ENCODE data around the gene BOC. TPM values are rescaled to one million over a fixed set of nuclear protein-coding genes. Genes with fewer than 3 reads are reported as not detected.

The BOC gene
- total RNA-seq, 2 experiments from 2014 or later = 0.03 TPM; not detected in 1

DNA sequence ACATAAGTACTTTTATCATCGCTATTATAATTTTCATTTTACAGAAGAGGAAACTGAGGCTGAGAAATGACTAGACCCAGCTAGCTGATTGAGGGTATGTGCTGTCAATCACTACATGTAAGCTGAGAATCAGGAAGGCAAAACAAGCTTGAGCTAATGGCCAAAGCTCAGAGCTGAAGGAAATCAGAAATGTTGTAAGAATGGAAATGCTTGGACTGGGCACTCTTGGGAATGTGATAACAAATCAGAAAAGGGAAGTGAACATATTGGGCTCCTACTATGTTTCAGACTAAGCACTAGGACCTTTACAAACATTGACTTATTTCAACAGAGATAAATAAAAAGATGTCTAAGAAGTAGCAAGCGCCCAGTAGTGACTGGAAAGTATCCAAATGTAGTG lies 33.8 kb upstream of the BOC start:
- Histone ChIP-seq H3K9me2 (ENCODE audit: insufficient read depth, low read length) (no peaks in the 10 kb centered on the region), H3K4me2 (ENCODE audit: low read length) (no peak overlapping the region), H3K4me3 (ENCODE audit: low read depth, low read length, poor library complexity, severe bottlenecking) (no peak overlapping the region), H3K4me1 (ENCODE audit: insufficient read depth, low read length, poor library complexity, severe bottlenecking) (no peaks in the 10 kb centered on the region), H3K9me3 (ENCODE audit: low read length) (no peaks in the 10 kb centered on the region), H3K27ac (ENCODE audit: low read depth, low read length, poor library complexity, severe bottlenecking) (no peak overlapping the region), H4K20me1 (ENCODE audit: insufficient read depth, low read length) (no peaks in the 10 kb centered on the region), H3K36me3 (ENCODE audit: insufficient read depth, low read length) (no peaks in the 10 kb centered on the region), H3K79me2 (ENCODE audit: insufficient read depth, low read depth, low read length) (no peaks in the 10 kb centered on the region), H2AFZ (ENCODE audit: low read length) (no peak overlapping the region)
- TF ChIP-seq, protein P1, sequence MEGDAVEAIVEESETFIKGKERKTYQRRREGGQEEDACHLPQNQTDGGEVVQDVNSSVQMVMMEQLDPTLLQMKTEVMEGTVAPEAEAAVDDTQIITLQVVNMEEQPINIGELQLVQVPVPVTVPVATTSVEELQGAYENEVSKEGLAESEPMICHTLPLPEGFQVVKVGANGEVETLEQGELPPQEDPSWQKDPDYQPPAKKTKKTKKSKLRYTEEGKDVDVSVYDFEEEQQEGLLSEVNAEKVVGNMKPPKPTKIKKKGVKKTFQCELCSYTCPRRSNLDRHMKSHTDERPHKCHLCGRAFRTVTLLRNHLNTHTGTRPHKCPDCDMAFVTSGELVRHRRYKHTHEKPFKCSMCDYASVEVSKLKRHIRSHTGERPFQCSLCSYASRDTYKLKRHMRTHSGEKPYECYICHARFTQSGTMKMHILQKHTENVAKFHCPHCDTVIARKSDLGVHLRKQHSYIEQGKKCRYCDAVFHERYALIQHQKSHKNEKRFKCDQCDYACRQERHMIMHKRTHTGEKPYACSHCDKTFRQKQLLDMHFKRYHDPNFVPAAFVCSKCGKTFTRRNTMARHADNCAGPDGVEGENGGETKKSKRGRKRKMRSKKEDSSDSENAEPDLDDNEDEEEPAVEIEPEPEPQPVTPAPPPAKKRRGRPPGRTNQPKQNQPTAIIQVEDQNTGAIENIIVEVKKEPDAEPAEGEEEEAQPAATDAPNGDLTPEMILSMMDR (conservative IDR thresholded peaks at IDR 0.05; ENCODE audit: low read length) = no peak
- TF ChIP-seq EZH2phosphoT487 (IDR thresholded peaks at IDR 0.05; ENCODE audit: borderline replicate concordance, low read depth, low read length) = no peak
- BruUV-seq (replicated peaks) = no TSS peak
- CTCF ChIA-PET (ENCODE audit: unreplicated experiment) = interaction anchor here (0.7 kb wide), 1 partner anchor 18 kb away, joined by 3 read pairs; no protein-coding TSS in a partner anchor
- no peak for DNase-seq (ENCODE audit: low spot score)
- POLR2A ChIA-PET = no interaction called here
- intact Hi-C loops (cut with micrococcal nuclease; ENCODE audit: unreplicated experiment) = no loop called here

DNA sequence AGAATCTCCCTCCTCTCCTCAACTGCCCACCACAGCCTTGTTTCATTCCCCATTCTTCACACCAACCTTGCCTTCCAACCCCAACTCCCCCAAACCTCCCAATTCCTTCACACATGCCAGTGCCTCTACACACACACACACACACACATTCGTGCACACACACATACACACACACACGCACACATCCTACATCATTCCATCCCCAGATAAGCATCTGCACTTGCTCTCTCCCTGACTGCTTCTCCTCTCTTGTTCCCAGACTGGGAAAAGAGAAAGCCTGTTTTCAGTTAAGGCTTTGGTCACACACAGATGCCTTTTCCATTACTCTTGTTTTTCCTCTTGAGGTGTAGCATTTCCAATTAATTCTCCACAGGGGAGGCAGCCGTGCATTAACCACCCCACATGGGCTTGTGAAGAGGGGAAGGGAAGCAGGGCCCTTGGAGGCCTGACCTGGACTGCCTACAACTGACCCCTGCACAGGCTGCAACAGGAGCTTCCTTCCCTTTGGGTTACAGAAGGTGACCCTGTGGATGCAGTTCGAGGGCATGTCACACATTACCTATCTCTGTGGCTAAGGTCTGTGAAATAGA lies 32.0 kb upstream of the BOC start:
- Histone ChIP-seq H3K79me2 (ENCODE audit: insufficient read depth, low read depth, low read length) (no peaks in the 10 kb centered on the region), H3K9me3 (ENCODE audit: low read length) (no peaks in the 10 kb centered on the region), H3K4me1 (ENCODE audit: insufficient read depth, low read length, poor library complexity, severe bottlenecking) (no peaks in the 10 kb centered on the region), H3K36me3 (ENCODE audit: insufficient read depth, low read length) (no peaks in the 10 kb centered on the region), H3K4me2 (ENCODE audit: low read length) (no peak overlapping the region), H3K9me2 (ENCODE audit: insufficient read depth, low read length) (no peaks in the 10 kb centered on the region), H3K27ac (ENCODE audit: low read depth, low read length, poor library complexity, severe bottlenecking) (no peak overlapping the region), H3K4me3 (ENCODE audit: low read depth, low read length, poor library complexity, severe bottlenecking) (no peak overlapping the region), H2AFZ (ENCODE audit: low read length) (no peak overlapping the region), H4K20me1 (ENCODE audit: insufficient read depth, low read length) (no peaks in the 10 kb centered on the region)
- intact Hi-C loops (cut with micrococcal nuclease; ENCODE audit: unreplicated experiment) = no loop called here
- ChIA-PET POLR2A (no interaction called here), CTCF (ENCODE audit: unreplicated experiment) (no interaction called here)
- no TSS peak for BruUV-seq (replicated peaks)
- DNase-seq (ENCODE audit: low spot score) = no peak
- TF ChIP-seq, protein P1 (conservative IDR thresholded peaks at IDR 0.05; ENCODE audit: low read length) = no peak
- TF ChIP-seq EZH2phosphoT487 (IDR thresholded peaks at IDR 0.05; ENCODE audit: borderline replicate concordance, low read depth, low read length) = no peak

Measured in OCI-LY7 (cell line).